Type B pancreatic cell (in vitro differentiated cells): ENCODE measurements around the gene PKNOX2. TPM values are rescaled to one million over a fixed set of nuclear protein-coding genes. Genes with fewer than 3 reads are reported as not detected.

Experiments
- DNase-seq: peaks from one replicate; pipeline ENCODE4 v3.0.0; 2021; ENCODE audit warnings: mixed read lengths; ENCODE audit not compliant: unreplicated experiment; ENCODE audit errors: extremely low spot score
- H3K27ac Mint-ChIP-seq: 2 replicates; pipeline ENCODE4 v1.8.0; 2021; ENCODE audit warnings: mild to moderate bottlenecking, mixed read lengths
- H3K27me3 Mint-ChIP-seq: 2 replicates; pipeline ENCODE4 v1.8.0; 2021; ENCODE audit warnings: mixed read lengths
- H3K36me3 Mint-ChIP-seq: 2 replicates; pipeline ENCODE4 v1.8.0; 2021; ENCODE audit warnings: mixed read lengths
- H3K4me1 Mint-ChIP-seq: one replicate; pipeline ENCODE4 v1.8.0; 2021; ENCODE audit warnings: mixed read lengths; ENCODE audit not compliant: unreplicated experiment
- H3K4me3 Mint-ChIP-seq: 2 replicates; pipeline ENCODE4 v1.8.0; 2021; ENCODE audit warnings: mild to moderate bottlenecking, mixed read lengths
- H3K9me3 Mint-ChIP-seq: 2 replicates; pipeline ENCODE4 v1.8.0; 2021; ENCODE audit warnings: mixed read lengths
- CTCF ChIP-seq: fragments of 200-600 bp; sonication (generic); conservative IDR thresholded peaks from 2 replicates; pipeline ENCODE4 v1.5.0; 2021; ENCODE audit warnings: antibody characterized with exemption, mild to moderate bottlenecking
- total RNA-seq: library from RNA; stranded (reverse); gene quantifications from 2 replicates; pipeline ENCODE4 v1.2.1, GENCODE V29; 2021; ENCODE audit warnings: low replicate concordance

The PKNOX2 gene
- total RNA-seq, 1 donor from 2014 or later = 15.3 TPM

- Mint-ChIP-seq H3K27me3 (peaks cover 13% of the 10 kb centered on the region), H3K36me3 (no peaks in the 10 kb centered on the region), H3K27ac (no peak overlapping the region), H3K4me1 (peaks cover 52% of the 10 kb centered on the region), H3K9me3 (no peaks in the 10 kb centered on the region), H3K4me3 (peak overlapping the region; percentile 21)
- TF ChIP-seq CTCF = no peak
- no peak for DNase-seq
These were observed 121.3 kb downstream of the PKNOX2 start for GRCh38 chr11:125285844-125286243.

- Mint-ChIP-seq H3K9me3 (no peaks in the 10 kb centered on the region), H3K4me3 (no peak overlapping the region), H3K27me3 (peaks cover 10% of the 10 kb centered on the region), H3K4me1 (peaks cover 48% of the 10 kb centered on the region), H3K27ac (no peak overlapping the region), H3K36me3 (no peaks in the 10 kb centered on the region)
- no peak for TF ChIP-seq CTCF
- no peak for DNase-seq
These were observed 121.9 kb downstream of the PKNOX2 start for GRCh38 chr11:125286486-125286885.

GRCh38 chr11:125287491-125288210 lies 123.1 kb downstream of the PKNOX2 start:
- Mint-ChIP-seq H3K4me3 (no peak overlapping the region), H3K36me3 (no peaks in the 10 kb centered on the region), H3K27ac (peak overlapping the region; percentile 2), H3K27me3 (peaks cover 19% of the 10 kb centered on the region), H3K9me3 (no peaks in the 10 kb centered on the region), H3K4me1 (peaks cover 47% of the 10 kb centered on the region)
- DNase-seq = no peak
- no peak for TF ChIP-seq CTCF

- no peaks in the 10 kb centered on the region for H3K36me3 Mint-ChIP-seq
- no peak for DNase-seq
- no peak overlapping the region for H3K27ac Mint-ChIP-seq
- no peak for TF ChIP-seq CTCF
- H3K9me3 Mint-ChIP-seq = no peaks in the 10 kb centered on the region
- H3K27me3 Mint-ChIP-seq = peaks cover 27% of the 10 kb centered on the region
- peaks cover 45% of the 10 kb centered on the region for H3K4me1 Mint-ChIP-seq
- no peak overlapping the region for H3K4me3 Mint-ChIP-seq
These were observed 125.0 kb downstream of the PKNOX2 start for GRCh38 chr11:125289419-125290098.

- Mint-ChIP-seq H3K36me3 (no peaks in the 10 kb centered on the region), H3K27ac (no peak overlapping the region)
- no peak for TF ChIP-seq CTCF
These were observed 125.7 kb downstream of the PKNOX2 start for GRCh38 chr11:125290263-125290662.

More at GRCh38 chr11:125290263-125290662, 125.7 kb downstream of the PKNOX2 start:
- Mint-ChIP-seq H3K4me3 (peak overlapping the region; percentile 32), H3K27me3 (peaks cover 34% of the 10 kb centered on the region), H3K4me1 (peaks cover 45% of the 10 kb centered on the region), H3K9me3 (no peaks in the 10 kb centered on the region)
- no peak for DNase-seq
